NB4 (cell line): ENCODE measurements around the gene GALNT14.

Source experiments
- MYC ChIP-seq: IDR thresholded peaks from 2 replicates; pipeline ENCODE4 v1.6.1; 2011; ENCODE audit warnings: low read depth, low read length
- POLR2A ChIP-seq: IDR thresholded peaks from 2 replicates; pipeline ENCODE4 v1.6.1; 2011; ENCODE audit warnings: mild to moderate bottlenecking; ENCODE audit not compliant: insufficient read length; ENCODE audit errors: extremely low read depth
- TF ChIP-seq, protein P1 (sequence below): IDR thresholded peaks from one replicate; pipeline ENCODE4 v1.5.1; 2012; ENCODE audit warnings: low read depth, low read length
- TF ChIP-seq, protein P2 (sequence below): IDR thresholded peaks from 2 replicates; pipeline ENCODE4 v1.6.1; 2011; ENCODE audit warnings: low read depth, low read length

DNA sequence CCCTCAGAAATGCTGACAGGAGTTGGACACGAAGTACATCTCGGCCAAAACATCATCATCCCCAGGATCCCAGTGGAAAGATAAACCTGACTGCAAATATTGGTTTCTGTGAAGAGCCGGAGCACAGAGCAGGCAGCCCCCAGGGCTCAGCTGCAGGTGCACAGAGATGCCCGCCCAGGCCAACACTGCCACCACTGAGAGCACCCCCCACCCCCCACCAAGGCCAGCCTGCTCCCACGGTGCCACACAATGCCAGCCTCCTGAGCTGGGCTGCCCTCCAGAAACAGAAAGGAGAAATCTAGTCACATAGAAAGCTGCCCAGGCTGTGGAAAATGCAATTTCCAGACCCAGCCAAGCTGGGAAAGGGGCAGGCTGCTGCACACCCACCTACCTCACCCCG lies 71.7 kb downstream of the GALNT14 start:
- TF ChIP-seq, protein P1, sequence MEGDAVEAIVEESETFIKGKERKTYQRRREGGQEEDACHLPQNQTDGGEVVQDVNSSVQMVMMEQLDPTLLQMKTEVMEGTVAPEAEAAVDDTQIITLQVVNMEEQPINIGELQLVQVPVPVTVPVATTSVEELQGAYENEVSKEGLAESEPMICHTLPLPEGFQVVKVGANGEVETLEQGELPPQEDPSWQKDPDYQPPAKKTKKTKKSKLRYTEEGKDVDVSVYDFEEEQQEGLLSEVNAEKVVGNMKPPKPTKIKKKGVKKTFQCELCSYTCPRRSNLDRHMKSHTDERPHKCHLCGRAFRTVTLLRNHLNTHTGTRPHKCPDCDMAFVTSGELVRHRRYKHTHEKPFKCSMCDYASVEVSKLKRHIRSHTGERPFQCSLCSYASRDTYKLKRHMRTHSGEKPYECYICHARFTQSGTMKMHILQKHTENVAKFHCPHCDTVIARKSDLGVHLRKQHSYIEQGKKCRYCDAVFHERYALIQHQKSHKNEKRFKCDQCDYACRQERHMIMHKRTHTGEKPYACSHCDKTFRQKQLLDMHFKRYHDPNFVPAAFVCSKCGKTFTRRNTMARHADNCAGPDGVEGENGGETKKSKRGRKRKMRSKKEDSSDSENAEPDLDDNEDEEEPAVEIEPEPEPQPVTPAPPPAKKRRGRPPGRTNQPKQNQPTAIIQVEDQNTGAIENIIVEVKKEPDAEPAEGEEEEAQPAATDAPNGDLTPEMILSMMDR, result no peak
- TF ChIP-seq MYC, result no peak
- TF ChIP-seq, protein P2, sequence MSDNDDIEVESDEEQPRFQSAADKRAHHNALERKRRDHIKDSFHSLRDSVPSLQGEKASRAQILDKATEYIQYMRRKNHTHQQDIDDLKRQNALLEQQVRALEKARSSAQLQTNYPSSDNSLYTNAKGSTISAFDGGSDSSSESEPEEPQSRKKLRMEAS, result no peak
- TF ChIP-seq POLR2A, result no peak
